Skeletal muscle satellite cell (primary cell): Measurements from ENCODE around the gene MCAT.
"Not testable (repeated sequence)": the region's sequence is repeated elsewhere in the genome, so short reads cannot be mapped to it uniquely, and the experiment has no call there.

Experiments used
- H3K27me3 ChIP-seq: 2 replicates; pipeline ENCODE4 v1.7.0; 2013; ENCODE audit warnings: low read length; ENCODE audit not compliant: control insufficient read depth, insufficient read depth
- H3K36me3 ChIP-seq: 2 replicates; pipeline ENCODE4 v1.7.0; 2013; ENCODE audit warnings: mild to moderate bottlenecking, control low read depth, low read length; ENCODE audit not compliant: insufficient read depth
- H3K4me1 ChIP-seq: 2 replicates; pipeline ENCODE4 v1.7.0; 2013; ENCODE audit warnings: low read length; ENCODE audit not compliant: control insufficient read depth, insufficient read depth
- H3K4me2 ChIP-seq: 2 replicates; pipeline ENCODE4 v1.7.0; 2013; ENCODE audit warnings: mild to moderate bottlenecking, low read length
- H3K4me3 ChIP-seq: 2 replicates; pipeline ENCODE4 v1.7.0; 2013; ENCODE audit warnings: low read length
- H3K9ac ChIP-seq: 2 replicates; pipeline ENCODE4 v1.7.0; 2013; ENCODE audit warnings: mild to moderate bottlenecking, low read depth, low read length, moderate library complexity
- H3K9me3 ChIP-seq: replicated peaks from 2 replicates; pipeline ENCODE4 v1.7.0; 2013; ENCODE audit warnings: mild to moderate bottlenecking, control low read depth, low read length

Gene MCAT

DNA sequence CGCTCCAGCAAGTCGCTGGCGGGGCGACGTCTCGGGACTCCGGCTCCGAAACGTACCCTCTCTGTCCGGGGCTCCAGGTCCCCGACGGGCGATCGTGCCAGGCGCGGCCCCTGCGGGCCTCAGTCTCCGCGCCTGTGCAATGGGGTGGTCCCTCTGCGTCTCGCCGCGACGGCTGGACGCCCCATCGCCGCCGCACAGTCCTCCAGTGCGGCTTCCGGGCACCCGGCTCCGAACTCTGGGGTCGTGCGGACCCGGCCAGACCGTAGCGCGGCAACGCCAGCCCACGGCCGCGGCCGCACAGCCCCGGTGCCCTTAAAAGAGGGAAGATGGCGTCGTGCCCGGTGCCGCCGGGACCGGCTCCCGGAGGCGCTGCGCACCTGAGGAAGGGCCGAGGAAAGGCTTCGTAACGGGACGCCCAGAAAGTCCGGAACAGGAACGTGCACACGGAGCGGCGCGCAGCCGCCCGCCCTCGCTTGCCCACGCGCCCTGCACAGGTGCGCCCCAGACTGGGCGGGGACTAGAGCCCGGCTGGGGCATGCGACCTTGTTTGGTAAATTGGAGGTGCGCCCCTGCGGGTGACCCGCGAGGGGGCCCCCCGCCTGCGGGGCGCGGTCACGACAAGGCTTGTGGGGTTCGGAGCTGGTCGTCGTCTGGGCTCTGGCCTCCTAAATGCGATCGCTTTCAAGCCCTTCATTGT, 32.1 kb downstream of the MCAT start:
- Histone ChIP-seq H3K4me3 (peak overlapping the region; percentile 62), H3K4me2 (peak overlapping the region; percentile 92), H3K9me3 (no peaks in the 10 kb centered on the region), H3K9ac (no peak overlapping the region), H3K4me1 (peaks cover 13% of the 10 kb centered on the region), H3K36me3 (no peaks in the 10 kb centered on the region), H3K27me3 (peaks cover 59% of the 10 kb centered on the region)

DNA sequence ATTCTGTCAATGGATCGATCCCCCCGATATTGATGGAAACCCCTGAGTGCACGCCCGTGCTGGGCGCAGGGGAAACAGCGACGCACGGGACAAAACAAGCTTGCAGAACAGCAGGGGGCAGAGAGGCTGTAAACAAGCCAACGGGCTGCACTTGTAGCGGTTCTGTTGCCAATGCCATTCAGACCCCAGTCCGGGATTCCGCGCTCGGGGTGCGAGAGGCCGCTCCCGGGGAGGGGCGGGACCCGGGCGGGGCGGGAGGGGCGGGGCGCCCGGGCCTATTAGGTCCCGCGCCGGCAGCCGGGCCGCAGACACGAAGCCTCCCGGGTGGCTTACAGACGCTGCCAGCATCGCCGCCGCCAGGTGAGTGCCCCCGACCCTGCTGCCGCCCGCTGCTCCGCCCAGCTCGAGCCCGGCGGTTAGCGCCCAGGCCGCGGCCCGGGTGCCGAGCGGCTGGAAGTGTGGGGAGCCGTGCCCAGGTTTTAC, 32.7 kb downstream of the MCAT start, which contains the start of gene BIK:
TSS of gene BIK (plus strand) at position 307 of the 483 bp plus-strand sequence. CDS start 13,273 bp downstream, outside the sequence.
- Histone ChIP-seq H3K27me3 (peaks cover 62% of the 10 kb centered on the region), H3K36me3 (no peaks in the 10 kb centered on the region), H3K9me3 (no peaks in the 10 kb centered on the region), H3K9ac (no peak within 1 kb of the TSS), H3K4me1 (peaks cover 13% of the 10 kb centered on the region), H3K4me3 (peak within 1 kb of the TSS; percentile 62), H3K4me2 (peak within 1 kb of the TSS; percentile 92)

DNA sequence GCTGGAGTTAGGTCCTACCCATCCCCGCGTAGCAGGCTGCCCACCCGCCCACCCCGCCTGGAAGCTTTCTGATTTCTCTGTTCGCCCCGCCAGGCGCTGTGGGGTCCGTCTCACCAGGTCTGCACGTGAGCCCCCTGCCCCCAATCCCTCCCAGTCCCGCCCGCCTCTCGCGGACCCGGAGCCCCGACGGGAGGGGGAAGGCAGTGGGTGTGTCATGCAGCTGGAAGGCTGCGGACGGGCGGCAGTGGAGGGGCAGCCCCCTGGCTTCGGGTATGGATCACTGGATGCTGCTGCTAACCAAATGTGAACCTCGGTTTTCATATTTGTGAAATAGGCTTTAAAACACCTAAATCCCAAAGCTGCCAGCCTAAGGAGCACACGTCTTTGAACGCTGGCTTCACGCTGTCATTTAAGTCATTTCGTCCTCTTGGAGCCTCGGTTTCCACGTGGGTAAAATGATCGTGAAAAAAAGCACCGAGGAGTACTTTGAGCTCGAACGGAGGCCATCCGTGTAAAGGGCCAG, 33.2 kb downstream of the MCAT start:
- H3K27me3 ChIP-seq = peaks cover 60% of the 10 kb centered on the region

DNA sequence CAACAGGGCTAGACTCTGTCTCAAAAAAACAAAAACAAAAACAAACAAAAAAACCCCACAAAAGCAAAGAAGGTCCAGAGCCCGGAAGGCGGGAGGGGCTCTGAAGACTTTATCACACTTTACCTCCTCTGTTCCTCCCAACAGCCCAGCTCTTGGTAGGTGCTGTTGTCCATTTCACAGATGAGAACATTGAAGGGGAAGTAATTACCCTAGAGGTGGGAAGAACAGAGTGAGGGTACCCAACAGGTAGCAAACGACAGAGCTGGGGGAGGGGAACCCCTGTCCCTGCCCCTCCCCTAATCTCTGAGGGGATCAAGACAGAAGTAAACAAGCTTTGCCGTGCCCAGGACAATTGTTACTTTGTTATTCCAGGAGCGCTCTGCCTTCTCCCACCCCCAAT, 33.7 kb downstream of the MCAT start:
- Histone ChIP-seq H3K36me3 (no peaks in the 10 kb centered on the region), H3K4me3 (no peak overlapping the region), H3K9me3 (no peaks in the 10 kb centered on the region), H3K4me2 (no peak overlapping the region), H3K27me3 (peaks cover 55% of the 10 kb centered on the region), H3K4me1 (peaks cover 13% of the 10 kb centered on the region), H3K9ac (no peak overlapping the region)

More for the DNA sequence above, 33.2 kb downstream of the MCAT start:
- Histone ChIP-seq H3K9ac (no peak overlapping the region), H3K9me3 (no peaks in the 10 kb centered on the region), H3K4me2 (peak overlapping the region; percentile 92), H3K4me1 (peaks cover 13% of the 10 kb centered on the region), H3K36me3 (no peaks in the 10 kb centered on the region), H3K4me3 (peak overlapping the region; percentile 62)

DNA sequence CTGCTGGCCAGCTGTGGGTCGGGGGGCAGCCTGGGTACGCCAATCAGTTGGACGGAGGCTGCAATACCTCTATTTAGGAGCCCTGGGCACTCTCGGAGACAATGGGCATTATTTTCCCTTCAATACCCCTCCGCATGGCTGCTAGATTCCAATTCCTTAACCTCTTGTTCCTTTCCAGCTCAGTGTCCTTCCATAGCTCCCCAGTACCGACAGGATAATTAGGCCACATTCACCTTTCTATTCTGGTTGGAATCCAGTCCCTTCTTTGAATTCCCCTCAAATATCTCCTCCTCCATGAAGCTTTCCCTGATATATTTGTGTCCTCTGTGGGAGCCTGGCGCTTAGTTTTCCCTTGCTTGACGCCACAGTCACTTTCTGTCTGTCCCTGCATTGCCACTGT, 36.9 kb downstream of the MCAT start:
- peaks cover 32% of the 10 kb centered on the region for H3K27me3 ChIP-seq
- peaks cover 11% of the 10 kb centered on the region for H3K4me1 ChIP-seq
- H3K36me3 ChIP-seq = no peaks in the 10 kb centered on the region
- no peak overlapping the region for H3K9ac ChIP-seq
- no peak overlapping the region for H3K4me2 ChIP-seq
- H3K4me3 ChIP-seq = no peak overlapping the region
- no peaks in the 10 kb centered on the region for H3K9me3 ChIP-seq

DNA sequence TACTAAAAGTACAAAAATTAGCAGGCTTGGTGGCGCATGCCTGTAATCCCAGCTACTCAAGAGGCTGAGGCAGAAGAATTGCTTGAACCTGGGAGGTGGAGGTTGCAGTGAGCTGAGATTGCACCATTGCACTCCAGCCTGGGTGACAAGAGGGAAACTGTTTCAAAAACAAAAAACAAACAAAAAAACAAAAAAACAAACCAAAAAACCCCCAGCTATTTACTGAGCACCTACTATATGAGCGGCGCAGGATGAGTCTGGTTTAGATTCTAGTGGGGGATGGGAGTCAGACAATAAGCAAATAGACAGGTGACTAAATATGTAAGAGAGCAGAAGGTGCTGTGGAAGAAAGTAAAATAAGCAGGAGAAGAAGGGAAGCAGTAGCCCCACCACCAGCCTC, 38.2 kb downstream of the MCAT start:
- not testable (repeated sequence) for H3K9me3 ChIP-seq, H3K36me3 ChIP-seq, H3K4me2 ChIP-seq, H3K4me3 ChIP-seq, H3K4me1 ChIP-seq, H3K9ac ChIP-seq
- H3K27me3 ChIP-seq = peaks cover 19% of the 10 kb centered on the region

DNA sequence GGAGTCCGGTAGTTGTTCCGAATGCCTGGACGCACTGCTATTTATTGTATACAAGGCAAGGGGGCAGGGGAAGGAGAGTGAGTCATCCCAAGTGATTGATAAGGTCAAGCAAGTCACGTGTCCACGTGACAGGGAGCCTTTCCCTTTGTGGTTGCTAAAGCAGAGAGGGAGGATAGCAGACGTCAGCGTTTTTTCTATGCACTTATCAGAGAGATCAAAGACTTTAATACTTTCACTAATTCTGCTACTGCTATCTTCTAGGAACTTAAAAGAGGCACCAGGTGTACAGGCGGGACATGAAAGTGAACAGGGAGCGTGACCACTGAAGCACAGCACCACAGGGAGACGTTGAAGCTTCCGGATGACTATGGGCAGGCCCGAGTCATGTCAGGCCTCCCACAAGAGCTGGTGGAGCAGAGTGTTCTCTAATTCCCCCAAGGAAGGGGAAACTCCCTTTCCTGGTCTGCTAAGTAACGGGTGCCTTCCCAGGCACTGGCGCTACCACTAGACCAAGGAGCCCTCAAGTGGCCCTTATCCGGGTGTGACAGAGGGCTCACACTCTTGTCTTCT, 39.1 kb downstream of the MCAT start:
- H3K4me2 ChIP-seq, H3K4me1 ChIP-seq, H3K4me3 ChIP-seq: not testable (repeated sequence)

DNA sequence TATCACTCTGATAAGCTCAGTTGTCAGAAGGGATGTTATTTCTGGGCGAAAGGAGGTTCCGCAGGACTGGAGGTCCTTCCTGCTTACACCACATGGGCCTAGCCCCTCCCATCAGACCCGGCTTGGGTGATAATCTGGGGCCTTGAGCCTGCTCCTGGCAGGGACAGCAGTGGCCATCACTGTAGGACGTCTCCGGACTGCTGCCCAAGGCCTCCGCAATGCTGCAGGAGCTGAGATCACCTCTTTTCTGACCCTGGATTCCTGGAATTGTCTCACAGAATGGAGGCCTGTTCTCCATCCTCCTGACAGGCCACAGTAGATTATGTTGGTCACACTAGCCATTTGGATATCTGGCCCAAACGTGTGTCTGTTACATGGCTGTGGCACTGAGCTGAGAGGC, 41.9 kb downstream of the MCAT start:
- H3K9me3 ChIP-seq = no peaks in the 10 kb centered on the region
- peaks cover 5% of the 10 kb centered on the region for H3K27me3 ChIP-seq
- no peak overlapping the region for H3K9ac ChIP-seq
- no peak overlapping the region for H3K4me3 ChIP-seq
- no peak overlapping the region for H3K4me2 ChIP-seq
- no peaks in the 10 kb centered on the region for H3K36me3 ChIP-seq
- H3K4me1 ChIP-seq = no peaks in the 10 kb centered on the region

More for the DNA sequence above, 39.1 kb downstream of the MCAT start:
- not testable (repeated sequence) for H3K9ac ChIP-seq, H3K9me3 ChIP-seq, H3K36me3 ChIP-seq
- H3K27me3 ChIP-seq = peaks cover 12% of the 10 kb centered on the region

DNA sequence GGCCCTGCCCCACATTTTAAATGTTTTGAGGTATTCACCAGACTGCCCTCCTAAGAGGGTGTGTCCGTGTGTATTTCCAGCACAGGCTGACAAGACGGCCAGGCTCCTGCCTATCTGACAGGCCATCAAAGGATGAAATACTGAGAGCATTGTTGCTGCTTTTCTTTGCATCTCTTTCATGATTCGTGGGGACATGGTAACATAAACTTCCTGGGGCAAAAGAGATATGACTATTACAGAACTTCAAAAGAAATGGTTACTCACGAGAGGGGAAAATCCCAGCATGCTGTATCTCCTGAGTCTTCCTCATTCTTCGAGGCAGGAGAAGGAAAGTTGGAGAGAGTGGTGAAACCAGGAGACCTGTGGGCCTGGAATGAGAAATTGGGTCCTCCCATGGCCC, 43.0 kb downstream of the MCAT start:
- H3K36me3 ChIP-seq = no peaks in the 10 kb centered on the region
- H3K9ac ChIP-seq = no peak overlapping the region
- H3K4me3 ChIP-seq = no peak overlapping the region
- H3K27me3 ChIP-seq = no peaks in the 10 kb centered on the region
- no peaks in the 10 kb centered on the region for H3K4me1 ChIP-seq
- no peak overlapping the region for H3K4me2 ChIP-seq
- H3K9me3 ChIP-seq = no peaks in the 10 kb centered on the region

DNA sequence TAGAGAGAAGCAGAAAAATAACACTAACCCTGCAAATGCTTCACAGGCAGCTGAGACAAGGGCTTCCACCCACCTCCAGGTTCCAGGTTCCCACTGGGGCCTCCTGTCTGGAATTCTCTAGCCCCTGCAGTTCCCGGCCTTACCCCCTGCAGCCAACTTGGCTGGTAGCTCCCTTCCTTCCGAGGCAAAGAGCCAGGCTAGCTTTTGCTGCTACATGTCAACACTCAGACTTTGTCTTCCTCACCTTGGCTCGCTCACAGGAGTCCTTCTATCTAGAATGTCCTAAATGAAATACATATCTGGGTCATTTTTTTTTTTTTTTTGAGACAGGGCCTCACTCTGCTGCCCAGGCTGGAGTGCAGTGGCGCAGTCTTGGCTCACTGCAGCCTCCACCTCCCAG, 44.1 kb downstream of the MCAT start:
- no peak overlapping the region for H3K9ac ChIP-seq
- no peaks in the 10 kb centered on the region for H3K4me1 ChIP-seq
- H3K36me3 ChIP-seq = no peaks in the 10 kb centered on the region
- H3K4me3 ChIP-seq = no peak overlapping the region
- no peaks in the 10 kb centered on the region for H3K27me3 ChIP-seq
- H3K9me3 ChIP-seq = no peaks in the 10 kb centered on the region
- H3K4me2 ChIP-seq = no peak overlapping the region

DNA sequence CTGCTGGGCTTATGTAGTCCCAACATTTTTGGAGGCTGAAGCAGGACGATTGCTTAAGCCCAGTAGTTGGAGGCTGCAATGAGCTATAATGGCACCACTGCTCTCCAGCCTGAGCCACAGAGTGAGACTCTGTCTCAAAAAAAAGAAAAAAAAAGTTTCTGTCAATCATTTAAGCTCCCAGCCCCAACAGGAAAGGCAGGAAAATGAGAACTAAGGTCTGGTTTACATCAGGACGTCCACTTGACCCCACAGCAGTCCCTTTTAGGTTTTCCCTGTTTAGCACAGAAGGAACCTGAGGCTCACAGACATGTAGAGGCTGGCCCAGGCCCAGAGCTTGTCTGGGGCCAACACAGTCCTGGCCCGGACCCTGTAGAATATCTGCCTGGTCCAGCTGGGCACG, 44.8 kb downstream of the MCAT start:
- Histone ChIP-seq H3K27me3 (no peaks in the 10 kb centered on the region), H3K9me3 (no peaks in the 10 kb centered on the region), H3K9ac (no peak overlapping the region), H3K4me2 (no peak overlapping the region), H3K36me3 (no peaks in the 10 kb centered on the region), H3K4me3 (no peak overlapping the region), H3K4me1 (no peaks in the 10 kb centered on the region)

DNA sequence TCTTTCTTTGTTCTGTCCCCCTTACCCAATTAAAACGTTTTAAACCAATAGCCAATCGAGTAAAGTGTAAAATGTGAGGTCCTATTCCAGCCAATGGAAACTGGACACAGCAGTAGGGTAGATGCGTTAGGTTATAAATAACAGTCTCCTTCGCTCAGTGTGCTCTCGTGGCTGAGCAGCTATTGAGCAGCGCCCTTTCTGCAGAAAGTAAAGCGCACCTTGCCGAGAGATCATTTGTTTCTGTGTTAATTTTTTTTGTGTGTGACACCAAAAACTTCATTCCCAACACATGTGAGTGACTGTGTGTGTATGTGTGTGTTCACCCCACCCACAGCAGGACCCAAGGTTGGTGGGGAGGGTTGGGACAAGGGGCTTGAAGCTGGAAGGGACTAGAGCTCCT, 46.8 kb downstream of the MCAT start:
- H3K4me2 ChIP-seq = no peak overlapping the region
- no peak overlapping the region for H3K9ac ChIP-seq
- H3K4me3 ChIP-seq = no peak overlapping the region
- no peaks in the 10 kb centered on the region for H3K36me3 ChIP-seq
- no peaks in the 10 kb centered on the region for H3K4me1 ChIP-seq
- no peaks in the 10 kb centered on the region for H3K9me3 ChIP-seq
- no peaks in the 10 kb centered on the region for H3K27me3 ChIP-seq
